WERI-Rb-1 (cell line): ENCODE measurements around the gene PAOX.

Experiments used
- DNase-seq: peaks from one replicate; pipeline ENCODE4 v3.0.0-alpha.2; 2020
- H3K27ac ChIP-seq: fragments of 250-450 bp; sonication (Bioruptor Pico); 2 replicates; pipeline ENCODE4 v1.5.1; 2020; ENCODE audit warnings: mild to moderate bottlenecking, moderate library complexity
- H3K27me3 ChIP-seq: fragments of 250-450 bp; sonication (Bioruptor Pico); 2 replicates; pipeline ENCODE4 v1.5.1; 2021; ENCODE audit warnings: mild to moderate bottlenecking, low read depth, moderate library complexity; ENCODE audit not compliant: insufficient read depth, severe bottlenecking
- H3K36me3 ChIP-seq: fragments of 250-450 bp; sonication (Bioruptor Pico); 2 replicates; pipeline ENCODE4 v1.5.1; 2020; ENCODE audit warnings: mild to moderate bottlenecking, moderate library complexity
- H3K4me3 ChIP-seq: 2 replicates; pipeline ENCODE4 v1.5.1; 2011; ENCODE audit warnings: low read depth, mild to moderate bottlenecking, control low read depth, low read length
- H3K9me3 ChIP-seq: fragments of 250-450 bp; sonication (Bioruptor Pico); 2 replicates; pipeline ENCODE4 v1.5.1; 2021; ENCODE audit warnings: mild to moderate bottlenecking, moderate library complexity; ENCODE audit not compliant: severe bottlenecking
- CTCF ChIP-seq: IDR thresholded peaks from 2 replicates; pipeline ENCODE4 v1.5.1; 2011; ENCODE audit warnings: low read depth, mild to moderate bottlenecking, control low read depth, inconsistent platforms, low read length

PAOX gene

GRCh38 chr10:133401981-133402725 lies 23.1 kb downstream of the PAOX start:
- Histone ChIP-seq H3K9me3 (no peaks in the 10 kb centered on the region), H3K4me3 (no peak overlapping the region), H3K27me3 (no peaks in the 10 kb centered on the region), H3K27ac (no peak overlapping the region), H3K36me3 (peaks cover 63% of the 10 kb centered on the region)
- no peak for DNase-seq
- no peak for TF ChIP-seq CTCF

- Histone ChIP-seq H3K27ac (no peak overlapping the region), H3K36me3 (peaks cover 67% of the 10 kb centered on the region), H3K9me3 (no peaks in the 10 kb centered on the region), H3K4me3 (no peak overlapping the region), H3K27me3 (no peaks in the 10 kb centered on the region)
- no peak for TF ChIP-seq CTCF
- no peak for DNase-seq
These were observed 24.3 kb downstream of the PAOX start for GRCh38 chr10:133403359-133403758.

GRCh38 chr10:133403784-133404183 lies 24.7 kb downstream of the PAOX start:
- Histone ChIP-seq H3K4me3 (no peak overlapping the region), H3K36me3 (peaks cover 64% of the 10 kb centered on the region), H3K9me3 (no peaks in the 10 kb centered on the region), H3K27ac (no peak overlapping the region), H3K27me3 (no peaks in the 10 kb centered on the region)
- no peak for TF ChIP-seq CTCF
- DNase-seq, result no peak

GRCh38 chr10:133405272-133405671 lies 26.2 kb downstream of the PAOX start:
- no peak for DNase-seq
- Histone ChIP-seq H3K27me3 (no peaks in the 10 kb centered on the region), H3K36me3 (peaks cover 68% of the 10 kb centered on the region), H3K27ac (no peak overlapping the region), H3K4me3 (no peak overlapping the region), H3K9me3 (no peaks in the 10 kb centered on the region)
- no peak for TF ChIP-seq CTCF

- Histone ChIP-seq H3K27ac (no peak overlapping the region), H3K4me3 (no peak overlapping the region), H3K9me3 (peaks cover 1% of the 10 kb centered on the region), H3K27me3 (no peaks in the 10 kb centered on the region), H3K36me3 (peaks cover 71% of the 10 kb centered on the region)
- DNase-seq, result no peak
- TF ChIP-seq CTCF, result no peak
These were observed 26.9 kb downstream of the PAOX start for GRCh38 chr10:133405844-133406527.
